COLO668 (cell line): ENCODE results near the gene RETN.
A peak's percentile ranks its signal among the peaks of the same experiment; 100 is the strongest.
"Not testable (repeated sequence)": the region's sequence is repeated elsewhere in the genome, so short reads cannot be mapped to it uniquely, and the experiment has no call there.

Experiments
- DNase-seq: peaks from one replicate; lab custom pipeline; 2025; ENCODE audit not compliant: unreplicated experiment; lab: John Stamatoyannopoulos, UW

The RETN gene

GRCh38 chr19:7637374-7638256 is 31.2 kb upstream of the RETN start:
- peak; percentile 35 for DNase-seq

DNA sequence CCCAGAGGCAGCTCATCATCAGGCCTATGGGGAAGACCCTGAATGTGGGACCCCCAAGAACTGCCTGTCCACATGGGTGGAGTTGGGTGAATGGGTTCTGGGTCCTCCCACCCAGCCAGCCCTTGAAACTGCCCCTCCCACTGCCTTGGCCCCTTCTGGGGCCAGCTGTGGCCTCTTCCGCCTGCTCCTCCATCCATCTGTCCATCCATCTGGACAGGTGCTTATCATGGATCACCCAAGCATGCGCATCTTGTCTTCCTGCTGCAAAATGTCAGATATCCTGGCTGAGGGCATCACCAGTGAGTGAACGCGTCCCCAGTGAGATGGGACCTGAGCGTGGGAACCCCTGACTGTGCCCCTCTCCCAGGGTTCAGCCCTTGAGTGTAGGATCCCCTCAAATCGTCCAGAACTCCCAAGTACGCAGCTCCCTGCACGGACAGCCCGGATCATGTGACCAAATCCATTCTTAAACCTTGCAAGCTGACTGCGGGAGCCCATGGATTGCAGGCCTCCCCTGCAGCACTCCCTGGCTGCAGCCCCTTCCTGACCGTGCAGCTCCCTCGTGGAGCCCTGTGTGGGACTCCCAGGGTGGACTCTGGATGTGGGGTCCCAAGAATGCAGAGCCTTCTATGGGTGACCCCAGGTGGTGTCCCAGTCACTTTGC is 29.9 kb upstream of the RETN start:
- no peak for DNase-seq

GRCh38 chr19:7639863-7640348 is 28.9 kb upstream of the RETN start:
- no peak for DNase-seq

DNA sequence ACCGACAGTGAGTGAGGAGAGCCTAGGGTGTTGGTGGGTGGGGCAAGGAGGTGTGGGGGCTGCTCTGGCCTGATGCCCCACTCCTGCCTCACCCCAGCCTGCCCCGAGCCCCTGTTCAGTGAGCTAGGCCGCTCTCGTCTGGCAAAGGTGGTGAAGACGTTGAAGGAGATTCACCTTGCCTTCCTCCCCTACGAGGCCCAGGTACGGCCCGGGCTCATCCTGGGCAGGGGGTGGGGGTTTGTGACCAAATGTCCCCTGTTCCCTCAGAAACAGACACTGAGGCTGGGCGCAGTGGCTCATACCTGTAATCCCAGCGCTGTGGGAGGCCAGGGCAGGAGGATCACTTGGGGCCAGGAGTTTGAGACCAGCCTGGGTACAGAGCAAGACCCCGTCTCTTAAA is 28.0 kb upstream of the RETN start:
- DNase-seq = no peak

DNA sequence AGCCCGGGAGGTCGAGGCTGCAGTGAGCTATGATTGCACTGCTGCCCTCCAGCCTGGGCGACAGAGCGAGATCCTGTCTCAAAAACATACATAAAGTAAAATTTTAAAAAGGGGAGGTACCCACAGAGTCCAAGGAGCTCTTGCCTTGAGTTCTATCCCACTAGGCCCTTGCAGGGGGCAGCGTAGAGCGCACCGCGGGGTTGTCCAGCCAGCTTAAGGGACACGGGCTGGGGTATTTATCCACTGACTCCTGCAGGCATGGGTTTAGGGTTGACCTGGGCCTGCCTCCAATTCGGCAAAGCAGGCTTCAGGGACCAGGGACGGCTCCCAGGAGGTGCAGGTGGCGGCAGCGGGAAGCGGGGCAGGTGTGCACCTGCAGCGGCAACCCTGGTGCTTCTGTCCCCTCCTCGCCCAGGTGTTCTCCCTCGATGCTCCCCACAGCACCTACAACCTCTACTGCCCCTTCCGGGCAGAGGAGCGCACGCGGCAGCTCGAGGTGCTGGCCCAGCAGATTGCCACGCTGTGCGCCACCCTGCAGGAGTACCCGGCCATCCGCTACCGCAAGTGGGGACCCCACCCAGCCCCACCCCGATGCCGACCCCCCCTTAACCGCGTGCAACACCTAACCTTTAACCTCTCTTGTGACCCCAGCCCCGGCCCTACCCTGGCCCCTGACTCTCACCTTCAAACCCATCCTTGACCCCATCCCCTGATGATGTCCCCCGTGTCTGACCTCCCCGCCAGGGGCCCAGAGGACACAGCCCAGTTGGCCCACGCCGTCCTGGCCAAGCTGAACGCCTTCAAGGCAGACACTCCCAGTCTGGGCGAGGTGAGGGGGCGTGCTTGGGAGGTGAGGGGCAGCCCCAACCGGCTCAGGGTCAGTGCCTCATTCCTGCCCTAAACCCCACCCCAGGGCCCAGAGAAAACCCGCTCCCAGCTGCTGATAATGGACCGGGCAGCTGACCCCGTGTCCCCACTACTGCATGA is 27.3 kb upstream of the RETN start:
- DNase-seq = no peak

- DNase-seq = no peak
Observed at GRCh38 chr19:7642295-7643030, 26.4 kb upstream of the RETN start.

- no peak for DNase-seq
Observed at GRCh38 chr19:7643031-7643415, 25.8 kb upstream of the RETN start.

GRCh38 chr19:7643629-7644549 is 25.0 kb upstream of the RETN start:
- DNase-seq = not testable (repeated sequence)

DNA sequence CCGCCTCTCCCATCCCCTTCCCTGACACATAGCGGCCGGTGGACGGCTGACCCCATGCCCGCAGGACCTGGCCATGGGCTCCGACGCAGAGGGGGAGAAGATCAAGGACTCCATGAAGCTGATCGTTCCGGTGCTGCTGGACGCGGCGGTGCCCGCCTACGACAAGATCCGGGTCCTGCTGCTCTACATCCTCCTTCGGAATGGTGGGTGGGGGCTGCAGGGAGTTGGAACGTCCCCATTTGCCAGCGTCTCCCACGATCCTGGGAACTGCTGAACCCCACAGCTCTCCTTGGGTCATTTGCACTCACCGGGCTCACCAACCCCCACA is 24.3 kb upstream of the RETN start:
- no peak for DNase-seq

- DNase-seq = no peak
Observed at GRCh38 chr19:7645163-7645562, 23.7 kb upstream of the RETN start.

GRCh38 chr19:7645656-7646425 is 23.0 kb upstream of the RETN start:
- DNase-seq = no peak

DNA sequence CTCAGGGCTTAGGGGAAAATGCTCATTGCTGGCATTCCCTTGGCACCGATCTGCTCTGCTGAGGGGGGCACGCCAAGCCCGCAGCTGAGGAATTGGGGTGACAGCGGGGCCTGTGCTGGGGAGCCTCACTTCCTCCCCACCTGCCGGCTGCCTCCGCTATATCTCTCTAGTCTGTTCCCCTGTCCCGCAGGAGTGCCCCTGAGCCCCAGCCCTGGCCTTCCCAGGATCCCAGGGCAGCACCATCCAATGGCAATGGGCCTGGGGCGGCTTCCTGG is 22.5 kb upstream of the RETN start:
- no peak for DNase-seq

DNA sequence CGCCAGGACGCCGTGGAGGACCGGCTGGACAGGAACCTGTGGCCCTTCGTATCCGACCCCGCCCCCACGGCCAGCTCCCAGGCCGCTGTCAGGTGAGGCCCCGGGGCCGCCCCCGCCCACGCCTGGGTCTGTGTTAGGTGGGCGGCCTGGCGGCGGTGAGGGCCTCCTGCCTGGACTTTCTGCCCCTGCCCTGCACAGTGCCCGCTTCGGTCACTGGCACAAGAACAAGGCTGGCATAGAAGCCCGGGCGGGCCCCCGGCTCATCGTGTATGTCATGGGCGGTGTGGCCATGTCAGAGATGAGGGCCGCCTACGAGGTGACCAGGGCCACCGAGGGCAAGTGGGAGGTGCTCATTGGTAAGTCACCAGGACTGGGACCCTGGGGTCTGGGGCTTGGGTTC is 21.7 kb upstream of the RETN start:
- DNase-seq = no peak

DNA sequence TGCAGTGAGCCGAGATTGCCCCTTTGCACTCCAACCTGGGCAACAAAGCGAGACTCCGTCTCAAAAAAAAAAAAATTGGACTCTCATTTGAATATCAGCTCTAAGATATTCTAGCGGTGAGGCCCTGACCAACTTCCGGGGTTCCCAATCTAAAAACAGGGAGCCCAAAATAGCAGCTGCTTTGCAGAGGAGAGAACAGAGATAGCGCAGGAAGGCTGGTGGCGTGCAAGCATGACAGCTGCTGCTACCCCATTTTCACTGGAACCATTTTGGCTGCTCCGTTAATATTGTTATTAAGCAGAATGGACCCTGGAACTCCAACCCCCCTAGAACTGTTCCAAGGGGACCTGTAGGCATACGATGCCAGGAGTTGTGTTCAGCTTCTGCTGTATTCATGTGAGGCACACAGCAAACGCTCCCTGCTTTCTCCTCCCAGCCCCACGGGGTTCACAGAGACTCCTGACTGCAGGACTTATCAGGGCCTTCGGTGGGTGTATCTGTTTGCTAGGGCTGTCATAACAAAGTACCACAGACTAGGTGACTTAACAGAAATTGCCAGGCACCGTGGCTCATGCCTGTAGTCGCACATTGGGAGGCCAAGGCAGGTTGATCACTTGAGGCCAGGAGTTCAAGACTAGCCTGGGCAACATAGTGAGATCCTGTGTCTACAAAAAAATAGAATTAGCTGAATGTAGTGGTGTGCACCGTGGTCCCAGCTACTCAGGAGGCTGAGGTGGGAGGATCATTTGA is 20.4 kb upstream of the RETN start:
- DNase-seq = no peak

DNA sequence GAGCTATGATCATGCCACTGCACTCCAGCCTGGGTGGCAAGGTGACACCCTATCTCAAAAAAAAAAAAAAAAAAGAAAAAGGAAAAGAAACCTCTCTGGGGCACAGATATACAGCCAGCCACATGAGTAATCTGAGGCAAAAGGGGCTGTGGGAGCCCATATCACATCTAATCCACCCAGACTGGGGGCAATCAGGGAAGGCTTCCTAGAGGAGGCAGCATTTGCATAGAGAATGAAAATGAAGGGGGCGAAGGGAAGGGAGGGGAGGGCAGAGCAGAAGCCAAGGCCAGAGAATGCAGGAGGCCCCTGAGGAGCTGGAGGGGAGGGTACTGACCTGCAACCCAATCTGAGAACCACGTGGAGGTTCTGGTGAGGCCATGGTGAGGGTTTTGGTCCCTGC is 18.7 kb upstream of the RETN start:
- DNase-seq = no peak

DNA sequence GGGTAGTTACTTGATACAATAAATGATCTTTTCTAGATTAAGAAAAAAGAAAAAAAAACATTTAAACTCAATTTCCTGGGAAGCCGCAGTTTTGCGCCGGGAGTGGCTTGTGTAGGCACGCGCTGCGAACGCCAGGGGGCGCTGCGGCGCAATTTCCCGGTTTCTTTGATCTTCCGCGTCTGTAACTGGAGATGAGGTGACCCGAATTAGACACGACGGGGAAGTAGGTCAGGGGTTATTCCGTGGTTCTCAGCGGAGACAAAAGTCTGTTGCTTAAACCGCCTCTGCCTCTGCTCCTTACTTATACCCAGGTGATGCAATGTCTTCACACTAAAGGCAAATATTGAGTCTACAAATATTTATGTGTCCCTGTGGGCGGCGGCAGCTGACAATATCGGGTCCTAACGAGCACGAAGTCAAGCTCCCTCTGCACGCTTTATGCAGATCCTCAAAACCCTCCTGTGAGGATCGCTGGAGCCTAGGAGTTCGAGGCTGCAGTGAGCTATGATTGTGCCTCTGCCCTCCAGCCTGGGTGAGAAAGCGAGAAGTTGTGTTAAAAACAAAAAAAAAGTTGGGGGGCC is 16.7 kb upstream of the RETN start:
- DNase-seq = peak; percentile 70

DNA sequence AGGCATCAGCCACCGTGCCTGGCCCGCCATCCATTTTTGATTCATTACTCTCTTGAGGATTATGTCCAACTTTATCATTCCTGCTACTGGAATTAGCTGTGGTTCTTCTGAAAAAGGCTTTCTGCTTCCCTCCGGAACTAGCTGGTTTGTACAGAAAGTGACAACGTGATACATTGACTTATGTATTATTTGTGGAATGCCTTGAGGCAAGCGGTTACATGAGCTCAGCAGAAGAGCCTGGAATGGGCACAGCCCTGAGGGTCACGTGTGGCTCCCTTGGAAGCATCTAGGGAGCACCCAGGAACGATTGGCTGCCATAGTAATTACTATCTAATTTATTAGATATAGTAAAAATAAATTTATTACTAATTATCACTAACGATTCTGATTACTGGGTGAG is 14.4 kb upstream of the RETN start:
- DNase-seq = no peak

GRCh38 chr19:7655581-7655980 is 13.3 kb upstream of the RETN start:
- DNase-seq = no peak
